ENCODE data around the gene PNISR. TPM values are rescaled to one million over a fixed set of nuclear protein-coding genes. Genes with fewer than 3 reads are reported as not detected.

PNISR gene
- total RNA-seq, 2 donors from 2014 or later = 114 to 207 TPM

GRCh38 chr6:99416892-99417767 is 8.0 kb downstream of the PNISR start:
- no peaks in the 10 kb centered on the region for H3K36me3 ChIP-seq
- H3K27ac ChIP-seq = no peak overlapping the region
- ATAC-seq (ENCODE audit: insufficient number of reproducible peaks, low FRiP score, low read depth) (no peak), DNase-seq (ENCODE audit: low spot score) (no peak)
- H3K4me1 ChIP-seq (ENCODE audit: control insufficient read depth in 1 of 2, low read depth in 2 of 2) = peaks cover 46 to 72% of the 10 kb centered on the region in 2 donors
- no peaks in the 10 kb centered on the region for H3K27me3 ChIP-seq (replicated peaks; ENCODE audit: insufficient read depth)
- no peak overlapping the region for H3K4me3 ChIP-seq
- no peaks in the 10 kb centered on the region for H3K9me3 ChIP-seq
- TF ChIP-seq CTCF (IDR thresholded peaks at IDR 0.05) = no peak

GRCh38 chr6:99416226-99416625 is 8.9 kb downstream of the PNISR start:
- Histone ChIP-seq H3K27ac (no peak overlapping the region), H3K36me3 (no peaks in the 10 kb centered on the region), H3K9me3 (no peaks in the 10 kb centered on the region), H3K4me1 (ENCODE audit: control insufficient read depth in 1 of 2, low read depth in 2 of 2) (peaks cover 44 to 70% of the 10 kb centered on the region in 2 donors), H3K4me3 (no peak overlapping the region), H3K27me3 (replicated peaks; ENCODE audit: insufficient read depth) (no peaks in the 10 kb centered on the region)
- ATAC-seq (ENCODE audit: insufficient number of reproducible peaks, low FRiP score, low read depth) (no peak), DNase-seq (ENCODE audit: low spot score) (no peak)
- TF ChIP-seq CTCF (IDR thresholded peaks at IDR 0.05) = no peak

- H3K27ac ChIP-seq = no peak overlapping the region
- no peak for TF ChIP-seq CTCF (IDR thresholded peaks at IDR 0.05)
- H3K4me1 ChIP-seq (ENCODE audit: control insufficient read depth in 1 of 2, low read depth in 2 of 2) = peaks cover 37 to 62% of the 10 kb centered on the region in 2 donors
- no peak for DNase-seq (ENCODE audit: low spot score)
- H3K36me3 ChIP-seq = no peaks in the 10 kb centered on the region
- ATAC-seq (ENCODE audit: insufficient number of reproducible peaks, low FRiP score, low read depth) = no peak
- no peaks in the 10 kb centered on the region for H3K27me3 ChIP-seq (replicated peaks; ENCODE audit: insufficient read depth)
- H3K4me3 ChIP-seq = no peak overlapping the region
- no peaks in the 10 kb centered on the region for H3K9me3 ChIP-seq
Measured at GRCh38 chr6:99415446-99415845, 9.7 kb downstream of the PNISR start.

GRCh38 chr6:99412065-99412464 is 13.0 kb downstream of the PNISR start:
- DNase-seq (ENCODE audit: low spot score) = no peak
- Histone ChIP-seq H3K9me3 (no peaks in the 10 kb centered on the region), H3K36me3 (peaks cover 21% of the 10 kb centered on the region), H3K27me3 (replicated peaks; ENCODE audit: insufficient read depth) (no peaks in the 10 kb centered on the region), H3K4me1 (ENCODE audit: control insufficient read depth in 1 of 2, low read depth in 2 of 2) (peaks cover 27 to 52% of the 10 kb centered on the region in 2 donors), H3K27ac (no peak overlapping the region), H3K4me3 (no peak overlapping the region)
- ATAC-seq (ENCODE audit: insufficient number of reproducible peaks, low FRiP score, low read depth) = no peak
- no peak for TF ChIP-seq CTCF (IDR thresholded peaks at IDR 0.05)

- Histone ChIP-seq H3K27me3 (replicated peaks; ENCODE audit: insufficient read depth) (no peaks in the 10 kb centered on the region), H3K36me3 (peaks cover 44% of the 10 kb centered on the region)
- no peak for ATAC-seq (ENCODE audit: insufficient number of reproducible peaks, low FRiP score, low read depth)
Measured at GRCh38 chr6:99409672-99410071, 15.4 kb downstream of the PNISR start.

More at GRCh38 chr6:99409672-99410071, 15.4 kb downstream of the PNISR start:
- Histone ChIP-seq H3K27ac (no peak overlapping the region), H3K4me3 (no peak overlapping the region), H3K4me1 (ENCODE audit: control insufficient read depth in 1 of 2, low read depth in 2 of 2) (peaks cover 10 to 28% of the 10 kb centered on the region in 2 donors), H3K9me3 (no peaks in the 10 kb centered on the region)
- TF ChIP-seq CTCF (IDR thresholded peaks at IDR 0.05) = no peak
- DNase-seq (ENCODE audit: low spot score) = no peak

Data from thoracic aorta (tissue), 2 donors.